ENCODE measurements around the gene DOC2B. TPM values are rescaled to one million over a fixed set of nuclear protein-coding genes. Genes with fewer than 3 reads are reported as not detected.
A peak's percentile ranks its signal among the peaks of the same experiment; 100 is the strongest.

Gene DOC2B
- total and polyA plus RNA-seq, 2 of the 8 experiments (the other 6 are each of a cell fraction or from before 2014, with no cell fraction given) = 1.3 to 3.3 TPM

DNA sequence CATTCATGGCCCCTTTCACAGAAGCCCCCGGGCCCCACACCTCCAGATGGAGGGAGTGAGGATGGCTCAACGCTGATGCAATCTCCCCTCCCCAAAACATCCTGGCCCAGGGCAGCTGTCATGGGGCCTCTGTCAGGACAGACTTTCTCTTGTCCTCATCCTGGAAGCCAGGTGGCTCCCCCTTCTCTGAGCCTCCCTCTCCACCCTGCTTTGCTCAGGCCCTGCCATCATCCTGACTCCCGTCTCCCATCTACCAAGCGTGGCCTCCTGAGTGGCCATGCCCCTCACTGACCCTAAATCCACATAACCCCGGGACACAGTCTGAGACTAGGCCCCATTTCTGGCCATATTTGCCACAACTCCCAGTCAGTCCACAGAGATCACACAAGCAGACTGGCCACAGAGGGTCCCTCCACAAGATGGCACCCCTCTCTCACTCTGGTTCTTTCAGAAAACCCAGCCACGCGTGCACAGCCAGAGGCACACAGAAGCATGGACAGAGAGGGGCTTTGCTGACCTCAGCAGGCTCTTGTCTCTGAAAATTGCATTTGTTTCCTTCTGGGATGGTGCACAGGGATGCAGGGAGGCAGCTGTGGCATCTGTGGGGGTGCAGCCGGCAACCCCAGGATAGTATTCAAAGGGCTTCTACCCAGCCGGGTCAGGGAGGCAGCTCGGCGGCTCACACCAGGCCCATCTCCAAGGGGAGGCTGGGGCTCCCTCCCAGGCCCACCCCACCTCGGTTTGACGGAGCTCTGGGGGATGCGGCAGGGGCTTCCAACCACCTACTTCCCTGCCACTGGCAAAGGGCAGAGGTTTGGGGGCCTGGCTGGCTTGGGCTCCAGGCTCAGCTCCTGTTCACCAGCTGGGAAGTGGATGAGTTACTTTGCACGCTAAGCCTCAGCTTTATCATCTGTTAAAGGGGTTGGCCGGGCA is 16.9 kb downstream of the DOC2B start (continued):
- TF ChIP-seq, protein P1, sequence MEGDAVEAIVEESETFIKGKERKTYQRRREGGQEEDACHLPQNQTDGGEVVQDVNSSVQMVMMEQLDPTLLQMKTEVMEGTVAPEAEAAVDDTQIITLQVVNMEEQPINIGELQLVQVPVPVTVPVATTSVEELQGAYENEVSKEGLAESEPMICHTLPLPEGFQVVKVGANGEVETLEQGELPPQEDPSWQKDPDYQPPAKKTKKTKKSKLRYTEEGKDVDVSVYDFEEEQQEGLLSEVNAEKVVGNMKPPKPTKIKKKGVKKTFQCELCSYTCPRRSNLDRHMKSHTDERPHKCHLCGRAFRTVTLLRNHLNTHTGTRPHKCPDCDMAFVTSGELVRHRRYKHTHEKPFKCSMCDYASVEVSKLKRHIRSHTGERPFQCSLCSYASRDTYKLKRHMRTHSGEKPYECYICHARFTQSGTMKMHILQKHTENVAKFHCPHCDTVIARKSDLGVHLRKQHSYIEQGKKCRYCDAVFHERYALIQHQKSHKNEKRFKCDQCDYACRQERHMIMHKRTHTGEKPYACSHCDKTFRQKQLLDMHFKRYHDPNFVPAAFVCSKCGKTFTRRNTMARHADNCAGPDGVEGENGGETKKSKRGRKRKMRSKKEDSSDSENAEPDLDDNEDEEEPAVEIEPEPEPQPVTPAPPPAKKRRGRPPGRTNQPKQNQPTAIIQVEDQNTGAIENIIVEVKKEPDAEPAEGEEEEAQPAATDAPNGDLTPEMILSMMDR (IDR thresholded peaks at IDR 0.05; ENCODE audit: control extremely low read depth in 1 of 3, insufficient read depth in 1 of 3, low read depth in 1 of 3, low read length in 3 of 3) = peak; percentile 68 to 79 (median 71)
- TF ChIP-seq, protein P2, sequence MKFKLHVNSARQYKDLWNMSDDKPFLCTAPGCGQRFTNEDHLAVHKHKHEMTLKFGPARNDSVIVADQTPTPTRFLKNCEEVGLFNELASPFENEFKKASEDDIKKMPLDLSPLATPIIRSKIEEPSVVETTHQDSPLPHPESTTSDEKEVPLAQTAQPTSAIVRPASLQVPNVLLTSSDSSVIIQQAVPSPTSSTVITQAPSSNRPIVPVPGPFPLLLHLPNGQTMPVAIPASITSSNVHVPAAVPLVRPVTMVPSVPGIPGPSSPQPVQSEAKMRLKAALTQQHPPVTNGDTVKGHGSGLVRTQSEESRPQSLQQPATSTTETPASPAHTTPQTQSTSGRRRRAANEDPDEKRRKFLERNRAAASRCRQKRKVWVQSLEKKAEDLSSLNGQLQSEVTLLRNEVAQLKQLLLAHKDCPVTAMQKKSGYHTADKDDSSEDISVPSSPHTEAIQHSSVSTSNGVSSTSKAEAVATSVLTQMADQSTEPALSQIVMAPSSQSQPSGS (IDR thresholded peaks at IDR 0.05; ENCODE audit: low read length) = no peak

Data from H1 (cell line).